Measurements from ENCODE around the gene PLEKHB1.
A peak's percentile ranks its signal among the peaks of the same experiment; 100 is the strongest.

The PLEKHB1 gene

GRCh38 chr11:73680687-73681086 lies 34.3 kb downstream of the PLEKHB1 start:
- peak; percentile 21 for DNase-seq (ENCODE audit: low read depth)

- no peak for DNase-seq (ENCODE audit: low read depth)
Observed at GRCh38 chr11:73693899-73694525, 47.6 kb downstream of the PLEKHB1 start.

- no peak for DNase-seq (ENCODE audit: low read depth)
Observed at GRCh38 chr11:73705053-73705452, 58.7 kb downstream of the PLEKHB1 start.

- no peak for DNase-seq (ENCODE audit: low read depth)
Observed at GRCh38 chr11:73710964-73711363, 64.6 kb downstream of the PLEKHB1 start.

All from fibroblast of gingiva (primary cell).